ENCODE data around the gene PPARG. TPM values are rescaled to one million over a fixed set of nuclear protein-coding genes. Genes with fewer than 3 reads are reported as not detected.

PPARG gene
- total and polyA plus RNA-seq, 10 of the 15 experiments (the other 5 are each of a cell fraction or from before 2014, with no cell fraction given): 0.06 to 0.86 (median 0.12) TPM; not detected in 5

DNA sequence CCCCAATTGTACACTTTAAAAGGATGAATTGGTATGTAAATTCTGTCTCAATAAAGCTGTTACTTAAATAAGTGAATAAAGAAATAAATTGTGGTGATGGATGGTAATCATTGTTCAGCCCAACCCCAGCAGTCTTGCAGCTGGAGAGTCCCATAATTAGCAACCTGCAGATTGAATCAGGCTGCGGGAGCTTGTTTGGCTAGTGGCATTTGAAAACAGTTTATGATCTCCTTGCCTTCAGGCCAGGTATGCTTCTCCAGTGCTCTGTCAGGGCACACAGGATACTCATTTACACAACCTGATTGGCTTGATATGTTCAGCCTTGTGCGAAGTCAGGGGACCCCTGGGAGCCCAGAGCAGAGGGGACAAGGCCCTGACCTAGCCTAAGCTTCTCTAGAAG is 178.9 kb downstream of the PPARG start (continued):
- no peak for TF ChIP-seq TCF3 (IDR thresholded peaks at IDR 0.05; ENCODE audit: borderline replicate concordance, insufficient read depth, low read depth, low read length)
- no peak for TF ChIP-seq EED (IDR thresholded peaks at IDR 0.05; ENCODE audit: low read depth)
- TF ChIP-seq, protein P1, sequence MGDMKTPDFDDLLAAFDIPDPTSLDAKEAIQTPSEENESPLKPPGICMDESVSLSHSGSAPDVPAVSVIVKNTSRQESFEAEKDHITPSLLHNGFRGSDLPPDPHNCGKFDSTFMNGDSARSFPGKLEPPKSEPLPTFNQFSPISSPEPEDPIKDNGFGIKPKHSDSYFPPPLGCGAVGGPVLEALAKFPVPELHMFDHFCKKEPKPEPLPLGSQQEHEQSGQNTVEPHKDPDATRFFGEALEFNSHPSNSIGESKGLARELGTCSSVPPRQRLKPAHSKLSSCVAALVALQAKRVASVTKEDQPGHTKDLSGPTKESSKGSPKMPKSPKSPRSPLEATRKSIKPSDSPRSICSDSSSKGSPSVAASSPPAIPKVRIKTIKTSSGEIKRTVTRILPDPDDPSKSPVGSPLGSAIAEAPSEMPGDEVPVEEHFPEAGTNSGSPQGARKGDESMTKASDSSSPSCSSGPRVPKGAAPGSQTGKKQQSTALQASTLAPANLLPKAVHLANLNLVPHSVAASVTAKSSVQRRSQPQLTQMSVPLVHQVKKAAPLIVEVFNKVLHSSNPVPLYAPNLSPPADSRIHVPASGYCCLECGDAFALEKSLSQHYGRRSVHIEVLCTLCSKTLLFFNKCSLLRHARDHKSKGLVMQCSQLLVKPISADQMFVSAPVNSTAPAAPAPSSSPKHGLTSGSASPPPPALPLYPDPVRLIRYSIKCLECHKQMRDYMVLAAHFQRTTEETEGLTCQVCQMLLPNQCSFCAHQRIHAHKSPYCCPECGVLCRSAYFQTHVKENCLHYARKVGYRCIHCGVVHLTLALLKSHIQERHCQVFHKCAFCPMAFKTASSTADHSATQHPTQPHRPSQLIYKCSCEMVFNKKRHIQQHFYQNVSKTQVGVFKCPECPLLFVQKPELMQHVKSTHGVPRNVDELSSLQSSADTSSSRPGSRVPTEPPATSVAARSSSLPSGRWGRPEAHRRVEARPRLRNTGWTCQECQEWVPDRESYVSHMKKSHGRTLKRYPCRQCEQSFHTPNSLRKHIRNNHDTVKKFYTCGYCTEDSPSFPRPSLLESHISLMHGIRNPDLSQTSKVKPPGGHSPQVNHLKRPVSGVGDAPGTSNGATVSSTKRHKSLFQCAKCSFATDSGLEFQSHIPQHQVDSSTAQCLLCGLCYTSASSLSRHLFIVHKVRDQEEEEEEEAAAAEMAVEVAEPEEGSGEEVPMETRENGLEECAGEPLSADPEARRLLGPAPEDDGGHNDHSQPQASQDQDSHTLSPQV (IDR thresholded peaks at IDR 0.05): no peak
- no peak for TF ChIP-seq IRF4 (IDR thresholded peaks at IDR 0.05; ENCODE audit: low read depth, low read length)
- no peak for TF ChIP-seq CEBPB (IDR thresholded peaks at IDR 0.05; ENCODE audit: borderline replicate concordance in 1 of 2, low read depth in 2 of 2, low read length in 2 of 2)
- TF ChIP-seq STAT1 (conservative IDR thresholded peaks at IDR 0.05): no peak
- TF ChIP-seq EP300 (IDR thresholded peaks at IDR 0.05; ENCODE audit: borderline replicate concordance in 1 of 2, control insufficient read depth in 1 of 2, low read depth in 2 of 2, low read length in 2 of 2): no peak
- TF ChIP-seq RELA (IDR thresholded peaks at IDR 0.05; ENCODE audit: borderline replicate concordance, partially characterized antibody): no peak
- no peak for TF ChIP-seq CREM (IDR thresholded peaks at IDR 0.05; ENCODE audit: low read depth)
- TF ChIP-seq, protein P2, sequence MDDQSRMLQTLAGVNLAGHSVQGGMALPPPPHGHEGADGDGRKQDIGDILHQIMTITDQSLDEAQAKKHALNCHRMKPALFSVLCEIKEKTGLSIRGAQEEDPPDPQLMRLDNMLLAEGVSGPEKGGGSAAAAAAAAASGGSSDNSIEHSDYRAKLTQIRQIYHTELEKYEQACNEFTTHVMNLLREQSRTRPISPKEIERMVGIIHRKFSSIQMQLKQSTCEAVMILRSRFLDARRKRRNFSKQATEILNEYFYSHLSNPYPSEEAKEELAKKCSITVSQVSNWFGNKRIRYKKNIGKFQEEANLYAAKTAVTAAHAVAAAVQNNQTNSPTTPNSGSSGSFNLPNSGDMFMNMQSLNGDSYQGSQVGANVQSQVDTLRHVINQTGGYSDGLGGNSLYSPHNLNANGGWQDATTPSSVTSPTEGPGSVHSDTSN (IDR thresholded peaks at IDR 0.05; ENCODE audit: insufficient replicate concordance, low read depth, low read length): no peak
- no peak for TF ChIP-seq TCF7 (IDR thresholded peaks at IDR 0.05; ENCODE audit: borderline replicate concordance)
